ENCODE measurements around the gene ATP1B1. TPM values are rescaled to one million over a fixed set of nuclear protein-coding genes. Genes with fewer than 3 reads are reported as not detected.

ATP1B1 gene
- total RNA-seq, 1 experiment from 2014 or later, result 44.4 TPM

GRCh38 chr1:169070958-169071357 lies 35.5 kb upstream of the ATP1B1 start:
- H3K23me2 ChIP-seq (ENCODE audit: insufficient read length, low read depth, low read length, poor library complexity, severe bottlenecking), result no peaks in the 10 kb centered on the region
- H4K91ac ChIP-seq (ENCODE audit: insufficient read length, low read depth, low read length), result no peak overlapping the region
- H3T11ph ChIP-seq (ENCODE audit: low read length), result no peak overlapping the region
- H2BK5ac ChIP-seq (ENCODE audit: insufficient read length, low read length), result no peak overlapping the region
- H2AK5ac ChIP-seq (ENCODE audit: insufficient read length, low read length), result no peak overlapping the region
- no CpG with 5 or more reads among the region's 3 CpGs for WGBS (ENCODE audit: extremely low coverage, insufficient read length, low lambda C conversion rate)
- H3K18ac ChIP-seq (ENCODE audit: insufficient read length, low read depth, low read length), result no peak overlapping the region
- no peaks in the 10 kb centered on the region for H3K27me3 ChIP-seq (ENCODE audit: insufficient read depth, low read length)
- Mint-ChIP-seq H3K36me3 (ENCODE audit: insufficient read depth in 1 of 3, low read depth in 3 of 3) (peaks cover 0 to 9% (median 0%) of the 10 kb centered on the region in 3 experiments; a peak in 2 of 7 replicates), H3K9me3 (peaks cover 5 to 12% of the 10 kb centered on the region in 2 experiments; a peak in 4 of 5 replicates), H3K4me1 (no peaks in the 10 kb centered on the region; a peak in 1 of 4 replicates), H3K27ac (no peak overlapping the region), H3K4me3 (no peak overlapping the region), H3K27me3 (ENCODE audit: low read depth) (peaks cover 9% of the 10 kb centered on the region)
- no peak overlapping the region for H2BK15ac ChIP-seq (ENCODE audit: low read depth, low read length)
- H3K56ac ChIP-seq (ENCODE audit: insufficient read length, low read depth, low read length), result no peak overlapping the region
- no peaks in the 10 kb centered on the region for H3K79me2 ChIP-seq (ENCODE audit: insufficient read depth, low read length)
- DNase-seq, result no peak
- no peak overlapping the region for H2BK12ac ChIP-seq (ENCODE audit: insufficient read length, low read depth, low read length)
- H2BK120ac ChIP-seq (ENCODE audit: low read depth, low read length, poor library complexity, severe bottlenecking), result no peak overlapping the region
- H2AFZ ChIP-seq (ENCODE audit: low read length), result no peak overlapping the region
- H3K9me3 ChIP-seq (ENCODE audit: control insufficient read depth, low read depth, low read length), result no peaks in the 10 kb centered on the region
- no peak overlapping the region for H3K14ac ChIP-seq (ENCODE audit: insufficient read depth, low read length)
- no peaks in the 10 kb centered on the region for H3K79me1 ChIP-seq (ENCODE audit: insufficient read depth, low read depth, low read length, poor library complexity, severe bottlenecking)
- no peak overlapping the region for H4K5ac ChIP-seq (ENCODE audit: insufficient read length, low read depth, low read length)
- H3K9ac ChIP-seq (ENCODE audit: extremely low read depth, insufficient read length, low read length), result no peak overlapping the region
- H4K20me1 ChIP-seq (ENCODE audit: control insufficient read depth, insufficient read depth, insufficient read length), result no peaks in the 10 kb centered on the region
- no peaks in the 10 kb centered on the region for H3K4me1 ChIP-seq (ENCODE audit: insufficient read depth, low read length)
- no peak overlapping the region for H3K4me2 ChIP-seq (ENCODE audit: insufficient read depth, insufficient read length, low read length)
- no peak overlapping the region for H3K4ac ChIP-seq (ENCODE audit: low read depth, low read length)
- TF ChIP-seq CTCF (conservative IDR thresholded peaks at IDR 0.05), result no peak; the same call in 2 of the 3 replicates
- H3K27ac ChIP-seq (ENCODE audit: insufficient read length, low read depth, low read length), result no peak overlapping the region
- no peak overlapping the region for H4K8ac ChIP-seq (replicated peaks; ENCODE audit: insufficient read length, low read depth, low read length)
- H2BK20ac ChIP-seq (ENCODE audit: low read depth, low read length, poor library complexity, severe bottlenecking), result no peak overlapping the region
- no peak overlapping the region for H3K23ac ChIP-seq (ENCODE audit: insufficient read length, low read depth, low read length)

Data from H9 (cell line).